Upper lobe of right lung (tissue), 1 donor: ENCODE data around the gene ERC2. TPM values are rescaled to one million over a fixed set of nuclear protein-coding genes. Genes with fewer than 3 reads are reported as not detected.

Source experiments
- ATAC-seq: fragments of 200-7000 bp; cut with Tn5 transposase; one replicate; pipeline ENCODE4 v1.9.1; 2020; ENCODE audit warnings: mild to moderate bottlenecking, moderate library complexity
- DNase-seq: peaks from one replicate; pipeline ENCODE4 v3.0.0-alpha.2; 2020
- H3K27ac ChIP-seq: fragments of 200-600 bp; one replicate; pipeline ENCODE4 v1.8.0; 2022
- H3K27me3 ChIP-seq: fragments of 200-600 bp; one replicate; pipeline ENCODE4 v1.8.0; 2022; ENCODE audit warnings: mild to moderate bottlenecking
- H3K36me3 ChIP-seq: fragments of 200-600 bp; one replicate; pipeline ENCODE4 v1.8.0; 2022
- H3K4me1 ChIP-seq: fragments of 200-600 bp; one replicate; pipeline ENCODE4 v1.8.0; 2022
- H3K4me3 ChIP-seq: fragments of 200-600 bp; one replicate; pipeline ENCODE4 v1.8.0; 2022; ENCODE audit warnings: mild to moderate bottlenecking
- H3K9me3 ChIP-seq: fragments of 200-600 bp; one replicate; pipeline ENCODE4 v1.8.0; 2022
- CTCF ChIP-seq: fragments of 200-600 bp; IDR thresholded peaks from one replicate; pipeline ENCODE4 v1.8.0; 2022; ENCODE audit warnings: antibody characterized with exemption
- intact Hi-C: fragments of 100-400 bp; cut with DNase I; formaldehyde crosslinking; loops from one replicate; pipeline ENCODE4 v1.11.0; 2022
- total RNA-seq: library from RNA; stranded (reverse); fragmentation: NEBNext Ultra II Directional; extraction: Animal tissue kit (Norgen Biotek cat#: 25700); gene quantifications from one replicate; pipeline ENCODE4 v1.2.1, GENCODE V29; 2021
- donor health status: DM: no; HTN: yes; CAD: no; lungs with severe emphysema.

The ERC2 gene
- total RNA-seq, 1 donor from 2014 or later, result 1.4 TPM

GRCh38 chr3:55935241-55935640 lies 533.0 kb downstream of the ERC2 start:
- no peak overlapping the region for H3K27ac ChIP-seq
- TF ChIP-seq CTCF, result no peak
- intact Hi-C loops, result no loop called here
- no peaks in the 10 kb centered on the region for H3K36me3 ChIP-seq
- no peaks in the 10 kb centered on the region for H3K9me3 ChIP-seq
- no peak overlapping the region for H3K4me3 ChIP-seq
- no peaks in the 10 kb centered on the region for H3K27me3 ChIP-seq
- ATAC-seq (peak; percentile 25), DNase-seq (no peak)
- no peaks in the 10 kb centered on the region for H3K4me1 ChIP-seq

GRCh38 chr3:55934771-55935170 lies 533.5 kb downstream of the ERC2 start:
- ATAC-seq (no peak), DNase-seq (no peak)
- no peak for TF ChIP-seq CTCF
- Histone ChIP-seq H3K4me3 (no peak overlapping the region), H3K9me3 (no peaks in the 10 kb centered on the region), H3K36me3 (no peaks in the 10 kb centered on the region), H3K27ac (no peak overlapping the region), H3K27me3 (no peaks in the 10 kb centered on the region), H3K4me1 (no peaks in the 10 kb centered on the region)
- intact Hi-C loops, result no loop called here

GRCh38 chr3:55929154-55929869 lies 539.0 kb downstream of the ERC2 start:
- no peak for ATAC-seq

GRCh38 chr3:55923626-55924025 lies 544.6 kb downstream of the ERC2 start:
- DNase-seq, result no peak
- H3K27ac ChIP-seq, result no peak overlapping the region
- no peak overlapping the region for H3K4me3 ChIP-seq
- no peaks in the 10 kb centered on the region for H3K9me3 ChIP-seq
- H3K27me3 ChIP-seq, result no peaks in the 10 kb centered on the region
- no peak for TF ChIP-seq CTCF
- H3K4me1 ChIP-seq, result no peaks in the 10 kb centered on the region
- no peak for ATAC-seq
- intact Hi-C loops, result no loop called here
- H3K36me3 ChIP-seq, result no peaks in the 10 kb centered on the region

More at GRCh38 chr3:55929154-55929869, 539.0 kb downstream of the ERC2 start:
- no peak for TF ChIP-seq CTCF
- H3K9me3 ChIP-seq, result no peaks in the 10 kb centered on the region
- H3K36me3 ChIP-seq, result no peaks in the 10 kb centered on the region
- no peaks in the 10 kb centered on the region for H3K27me3 ChIP-seq
- H3K4me3 ChIP-seq, result no peak overlapping the region
- H3K4me1 ChIP-seq, result no peaks in the 10 kb centered on the region
- H3K27ac ChIP-seq, result no peak overlapping the region
- intact Hi-C loops, result no loop called here
- no peak for DNase-seq

- no peak for TF ChIP-seq CTCF
- no peaks in the 10 kb centered on the region for H3K36me3 ChIP-seq
- H3K27ac ChIP-seq, result no peak overlapping the region
- ATAC-seq (no peak), DNase-seq (no peak)
- no peaks in the 10 kb centered on the region for H3K4me1 ChIP-seq
- H3K27me3 ChIP-seq, result no peaks in the 10 kb centered on the region
- intact Hi-C loops, result no loop called here
- H3K4me3 ChIP-seq, result no peak overlapping the region
- H3K9me3 ChIP-seq, result no peaks in the 10 kb centered on the region
These were observed 545.1 kb downstream of the ERC2 start for GRCh38 chr3:55923207-55923606.

GRCh38 chr3:55912880-55913279 lies 555.4 kb downstream of the ERC2 start:
- H3K27me3 ChIP-seq, result no peaks in the 10 kb centered on the region
- no peaks in the 10 kb centered on the region for H3K4me1 ChIP-seq
- no peaks in the 10 kb centered on the region for H3K36me3 ChIP-seq
- DNase-seq (no peak), ATAC-seq (no peak)
- intact Hi-C loops, result no loop called here
- H3K9me3 ChIP-seq, result no peaks in the 10 kb centered on the region
- H3K4me3 ChIP-seq, result no peak overlapping the region
- no peak for TF ChIP-seq CTCF
- no peak overlapping the region for H3K27ac ChIP-seq
